ENCODE measurements around the gene HRH2.

HRH2 gene

GRCh38 chr5:175693741-175694140, 35.9 kb downstream of the HRH2 start:
- no peak overlapping the region for H3K27ac ChIP-seq
- no peaks in the 10 kb centered on the region for H3K36me3 ChIP-seq (ENCODE audit: insufficient read depth, low read length)
- no peaks in the 10 kb centered on the region for H3K9me3 ChIP-seq (ENCODE audit: low read depth, low read length)
- no peak overlapping the region for H3K4me3 ChIP-seq
- DNase-seq (ENCODE audit: low read depth, low spot score): no peak
- H3K9ac ChIP-seq (ENCODE audit: insufficient read length): no peak overlapping the region
- TF ChIP-seq EZH2 (IDR thresholded peaks at IDR 0.05) (no peak), FOXP2 (optimal IDR thresholded peaks at IDR 0.05; ENCODE audit: control extremely low read depth, extremely low read length, insufficient read depth) (no peak), POLR2AphosphoS5 (IDR thresholded peaks at IDR 0.05; ENCODE audit: borderline replicate concordance, low read depth, low read length) (no peak)

DNA sequence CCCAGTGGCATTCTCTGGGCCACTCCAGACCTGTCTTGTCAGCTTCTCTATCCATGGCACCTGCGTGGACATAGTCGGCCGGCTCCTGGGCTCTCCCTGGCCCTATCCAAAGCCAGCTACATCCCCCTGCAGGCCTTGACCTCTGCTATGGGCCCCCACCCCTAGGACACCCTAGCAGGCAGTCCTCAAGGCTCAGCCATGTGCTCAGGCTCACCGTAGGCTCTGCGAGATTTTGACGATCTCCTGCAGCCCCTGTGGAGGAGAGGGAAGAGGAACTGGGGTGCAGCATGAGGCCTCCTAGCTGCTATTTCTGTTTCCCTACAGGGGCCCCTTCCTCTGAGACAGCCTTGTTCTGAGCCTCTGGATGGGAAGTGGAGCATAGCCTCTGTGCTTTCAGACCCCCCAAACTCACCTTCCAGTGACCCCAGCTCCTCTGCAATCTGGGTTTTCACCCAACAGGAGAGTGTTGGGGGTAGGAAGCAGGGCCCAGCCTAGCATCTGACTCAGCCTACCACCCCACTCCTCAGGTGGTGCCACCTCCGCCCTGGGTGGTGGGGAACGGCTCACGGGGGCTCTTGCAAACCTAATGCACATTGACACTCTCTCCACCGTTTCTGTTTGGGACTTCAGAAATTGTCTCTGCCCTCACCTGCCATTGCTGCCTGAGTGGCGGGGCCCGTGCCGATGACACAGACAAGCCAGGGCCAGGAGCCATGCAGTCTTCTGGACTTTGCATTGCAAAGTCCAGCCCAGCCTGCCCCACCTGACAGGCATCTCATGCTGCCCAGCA, 36.7 kb downstream of the HRH2 start:
- TF ChIP-seq POLR2AphosphoS5 (IDR thresholded peaks at IDR 0.05; ENCODE audit: borderline replicate concordance, low read depth, low read length) (no peak), EZH2 (IDR thresholded peaks at IDR 0.05) (no peak)
- H3K4me3 ChIP-seq: no peak overlapping the region
- H3K27ac ChIP-seq: no peak overlapping the region
- no peak overlapping the region for H3K9ac ChIP-seq (ENCODE audit: insufficient read length)
- DNase-seq (ENCODE audit: low read depth, low spot score): no peak
- H3K9me3 ChIP-seq (ENCODE audit: low read depth, low read length): no peaks in the 10 kb centered on the region
- no peaks in the 10 kb centered on the region for H3K36me3 ChIP-seq (ENCODE audit: insufficient read depth, low read length)

GRCh38 chr5:175695161-175696126, 37.6 kb downstream of the HRH2 start:
- Histone ChIP-seq H3K9me3 (ENCODE audit: low read depth, low read length) (no peaks in the 10 kb centered on the region), H3K27ac (no peak overlapping the region), H3K36me3 (ENCODE audit: insufficient read depth, low read length) (no peaks in the 10 kb centered on the region), H3K9ac (ENCODE audit: insufficient read length) (peak overlapping the region; percentile 43), H3K4me3 (no peak overlapping the region)
- no peak for TF ChIP-seq EZH2 (IDR thresholded peaks at IDR 0.05)
- no peak for TF ChIP-seq POLR2AphosphoS5 (IDR thresholded peaks at IDR 0.05; ENCODE audit: borderline replicate concordance, low read depth, low read length)
- no peak for TF ChIP-seq FOXP2 (optimal IDR thresholded peaks at IDR 0.05; ENCODE audit: control extremely low read depth, extremely low read length, insufficient read depth)
- DNase-seq (ENCODE audit: low read depth, low spot score): no peak

DNA sequence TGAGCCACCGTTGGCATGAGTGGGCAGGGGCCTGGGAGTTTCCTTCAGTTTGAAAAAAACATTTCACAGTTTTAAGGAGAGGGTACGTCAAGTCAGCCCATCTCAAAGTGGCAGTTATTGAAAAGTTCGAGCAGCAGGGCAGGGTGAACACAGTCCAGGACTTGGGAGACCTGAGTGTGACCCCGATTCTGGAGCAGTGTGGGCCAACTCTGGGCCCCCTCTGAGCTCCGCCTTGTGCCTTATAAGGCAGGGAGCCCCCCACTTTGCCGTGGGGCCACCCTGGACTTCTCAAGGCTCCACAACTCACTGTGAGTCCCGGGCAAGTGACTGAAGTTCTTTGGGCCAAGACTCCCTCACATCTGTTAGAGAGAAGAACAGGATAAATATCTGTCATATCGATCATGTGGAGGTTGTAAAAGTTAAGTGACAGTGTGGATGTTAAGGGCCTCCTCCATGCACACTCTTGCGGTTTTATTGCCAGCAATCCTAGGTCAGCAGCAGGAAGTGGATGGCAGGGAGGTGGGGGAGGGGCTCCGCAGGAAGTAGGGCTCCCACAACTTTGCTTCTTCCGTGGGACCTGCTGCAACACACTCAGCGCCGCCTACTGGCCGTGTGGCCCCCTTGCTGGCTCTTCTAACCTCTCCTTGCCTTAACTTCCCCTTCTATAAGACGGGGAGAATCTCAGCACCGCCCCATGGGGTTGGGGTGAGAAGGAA, 38.4 kb downstream of the HRH2 start:
- H3K27ac ChIP-seq: no peak overlapping the region
- peak overlapping the region; percentile 52 for H3K4me3 ChIP-seq
- H3K9ac ChIP-seq (ENCODE audit: insufficient read length): peak overlapping the region; percentile 43
- no peaks in the 10 kb centered on the region for H3K9me3 ChIP-seq (ENCODE audit: low read depth, low read length)
- TF ChIP-seq POLR2AphosphoS5 (IDR thresholded peaks at IDR 0.05; ENCODE audit: borderline replicate concordance, low read depth, low read length) (no peak; the same call in 1 of the 2 replicates), EZH2 (IDR thresholded peaks at IDR 0.05) (no peak), FOXP2 (optimal IDR thresholded peaks at IDR 0.05; ENCODE audit: control extremely low read depth, extremely low read length, insufficient read depth) (peak; percentile 39)
- no peaks in the 10 kb centered on the region for H3K36me3 ChIP-seq (ENCODE audit: insufficient read depth, low read length)
- DNase-seq (ENCODE audit: low read depth, low spot score): peak; percentile 52

- no peak for DNase-seq (ENCODE audit: low read depth, low spot score)
- Histone ChIP-seq H3K27ac (no peak overlapping the region), H3K4me3 (no peak overlapping the region), H3K9me3 (ENCODE audit: low read depth, low read length) (no peaks in the 10 kb centered on the region), H3K9ac (ENCODE audit: insufficient read length) (no peak overlapping the region), H3K36me3 (ENCODE audit: insufficient read depth, low read length) (no peaks in the 10 kb centered on the region)
- TF ChIP-seq FOXP2 (optimal IDR thresholded peaks at IDR 0.05; ENCODE audit: control extremely low read depth, extremely low read length, insufficient read depth) (no peak), EZH2 (IDR thresholded peaks at IDR 0.05) (no peak), POLR2AphosphoS5 (IDR thresholded peaks at IDR 0.05; ENCODE audit: borderline replicate concordance, low read depth, low read length) (no peak)
Observed at GRCh38 chr5:175696855-175697198, 39.0 kb downstream of the HRH2 start.

DNA sequence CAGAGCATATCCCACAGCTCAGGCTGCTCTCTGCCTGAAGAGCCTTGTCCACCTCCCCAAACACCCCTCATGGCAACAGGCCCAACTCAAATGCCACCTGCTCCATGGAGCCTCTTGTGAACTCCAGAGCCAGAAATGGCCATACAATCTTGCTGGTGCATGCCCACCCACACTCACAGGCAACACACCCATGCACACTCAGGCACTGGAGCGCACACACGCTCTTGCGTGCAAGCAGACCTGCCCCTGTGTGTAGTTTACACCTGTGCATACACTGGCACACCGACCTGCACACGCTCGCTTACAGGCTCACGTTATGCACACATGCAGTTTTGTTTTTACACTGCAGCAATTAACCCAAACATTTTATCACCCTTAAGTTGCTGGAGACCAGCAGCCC, 40.0 kb downstream of the HRH2 start:
- H3K4me3 ChIP-seq: no peak overlapping the region
- H3K27ac ChIP-seq: no peak overlapping the region
- no peaks in the 10 kb centered on the region for H3K36me3 ChIP-seq (ENCODE audit: insufficient read depth, low read length)
- H3K9ac ChIP-seq (ENCODE audit: insufficient read length): no peak overlapping the region
- TF ChIP-seq POLR2AphosphoS5 (IDR thresholded peaks at IDR 0.05; ENCODE audit: borderline replicate concordance, low read depth, low read length) (no peak), EZH2 (IDR thresholded peaks at IDR 0.05) (no peak)
- DNase-seq (ENCODE audit: low read depth, low spot score): no peak
- no peaks in the 10 kb centered on the region for H3K9me3 ChIP-seq (ENCODE audit: low read depth, low read length)

- H3K27ac ChIP-seq: no peak overlapping the region
- H3K36me3 ChIP-seq (ENCODE audit: insufficient read depth, low read length): no peaks in the 10 kb centered on the region
- H3K4me3 ChIP-seq: no peak overlapping the region
- DNase-seq (ENCODE audit: low read depth, low spot score): no peak
- no peaks in the 10 kb centered on the region for H3K9me3 ChIP-seq (ENCODE audit: low read depth, low read length)
- TF ChIP-seq EZH2 (IDR thresholded peaks at IDR 0.05) (no peak), POLR2AphosphoS5 (IDR thresholded peaks at IDR 0.05; ENCODE audit: borderline replicate concordance, low read depth, low read length) (no peak), FOXP2 (optimal IDR thresholded peaks at IDR 0.05; ENCODE audit: control extremely low read depth, extremely low read length, insufficient read depth) (no peak)
- H3K9ac ChIP-seq (ENCODE audit: insufficient read length): no peak overlapping the region
Observed at GRCh38 chr5:175698401-175699115, 40.7 kb downstream of the HRH2 start.

Measured in SK-N-MC (cell line).